Neutrophil (primary cell): ENCODE measurements around the gene MDGA2.

ENCODE experiments used
- H3K27ac ChIP-seq: fragments of 200-600 bp; sonication (generic); 2 replicates; pipeline ENCODE4 v1.5.1; 2016; ENCODE audit warnings: mild to moderate bottlenecking, moderate library complexity
- H3K27me3 ChIP-seq: fragments of 200-600 bp; sonication (generic); 2 replicates; pipeline ENCODE4 v1.6.0; 2016; ENCODE audit warnings: mild to moderate bottlenecking
- H3K36me3 ChIP-seq: fragments of 200-600 bp; sonication (generic); 2 replicates; pipeline ENCODE4 v1.5.1; 2017
- H3K4me1 ChIP-seq, 2 experiments: fragments of 200-600 bp in 1 of 2; sonication (generic) in 1 of 2; 1 replicate in 1 of 2; 2 replicates in 1 of 2; pipeline versions ENCODE4 v1.5.1 to v1.6.1; 2013 to 2016; ENCODE audit warnings: low read depth in 1 of 2, low read length in 1 of 2, mild to moderate bottlenecking in 1 of 2, moderate library complexity in 1 of 2; ENCODE audit not compliant: control insufficient read depth in 1 of 2, insufficient read depth in 1 of 2
- H3K4me3 ChIP-seq, 2 experiments: fragments of 200-600 bp in 1 of 2; sonication (generic) in 1 of 2; 1 replicate in 1 of 2; 2 replicates in 1 of 2; pipeline ENCODE4 v1.5.1; 2013 to 2016; ENCODE audit warnings: low read depth in 1 of 2, low read length in 1 of 2, mild to moderate bottlenecking in 1 of 2, moderate library complexity in 1 of 2
- H3K9me3 ChIP-seq: fragments of 200-600 bp; sonication (generic); 2 replicates; pipeline ENCODE4 v1.5.1; 2016
- CTCF ChIP-seq: fragments of 200-600 bp; sonication (generic); IDR thresholded peaks from 2 replicates; pipeline ENCODE4 v1.5.1; 2016; ENCODE audit warnings: antibody characterized with exemption

The MDGA2 gene

GRCh38 chr14:47012533-47013280 lies 662.7 kb downstream of the MDGA2 start:
- H3K9me3 ChIP-seq, result no peaks in the 10 kb centered on the region

GRCh38 chr14:47009615-47010014 lies 665.8 kb downstream of the MDGA2 start:
- Histone ChIP-seq H3K27ac (no peak overlapping the region), H3K27me3 (no peaks in the 10 kb centered on the region), H3K9me3 (no peaks in the 10 kb centered on the region), H3K4me3 (no peak overlapping the region), H3K36me3 (no peaks in the 10 kb centered on the region), H3K4me1 (no peaks in the 10 kb centered on the region)
- no peak for TF ChIP-seq CTCF

More at GRCh38 chr14:47012533-47013280, 662.7 kb downstream of the MDGA2 start:
- Histone ChIP-seq H3K36me3 (no peaks in the 10 kb centered on the region), H3K27me3 (no peaks in the 10 kb centered on the region), H3K4me1 (no peaks in the 10 kb centered on the region), H3K4me3 (no peak overlapping the region), H3K27ac (no peak overlapping the region)
- no peak for TF ChIP-seq CTCF

GRCh38 chr14:47008732-47009131 lies 666.7 kb downstream of the MDGA2 start:
- no peaks in the 10 kb centered on the region for H3K9me3 ChIP-seq
- H3K4me3 ChIP-seq, result no peak overlapping the region
- no peaks in the 10 kb centered on the region for H3K36me3 ChIP-seq
- no peaks in the 10 kb centered on the region for H3K4me1 ChIP-seq
- no peaks in the 10 kb centered on the region for H3K27me3 ChIP-seq
- no peak overlapping the region for H3K27ac ChIP-seq
- TF ChIP-seq CTCF, result no peak

GRCh38 chr14:46999661-47000060 lies 675.7 kb downstream of the MDGA2 start:
- H3K4me3 ChIP-seq, result no peak overlapping the region
- no peaks in the 10 kb centered on the region for H3K4me1 ChIP-seq
- no peak for TF ChIP-seq CTCF
- H3K9me3 ChIP-seq, result no peaks in the 10 kb centered on the region
- no peak overlapping the region for H3K27ac ChIP-seq
- H3K27me3 ChIP-seq, result no peaks in the 10 kb centered on the region
- no peaks in the 10 kb centered on the region for H3K36me3 ChIP-seq

GRCh38 chr14:46989566-46989965 lies 685.8 kb downstream of the MDGA2 start:
- Histone ChIP-seq H3K4me3 (no peak overlapping the region), H3K36me3 (no peaks in the 10 kb centered on the region), H3K27me3 (no peaks in the 10 kb centered on the region), H3K27ac (no peak overlapping the region), H3K9me3 (no peaks in the 10 kb centered on the region), H3K4me1 (no peaks in the 10 kb centered on the region)
- no peak for TF ChIP-seq CTCF
